PC-3 (cell line): ENCODE measurements around the gene DHX32.

Experiments
- CTCF ChIP-seq: fragments of 300-600 bp; sonication (generic); conservative IDR thresholded peaks from 2 replicates; pipeline ENCODE4 v1.5.1; 2017; ENCODE audit warnings: antibody characterized with exemption, low read depth, mild to moderate bottlenecking, low read length
- EZH2 ChIP-seq: fragments of 300-600 bp; sonication (generic); IDR thresholded peaks from one replicate; pipeline ENCODE4 v1.6.1; 2017; ENCODE audit warnings: antibody characterized with exemption, mild to moderate bottlenecking, low read length; ENCODE audit not compliant: unreplicated experiment
- EZH2phosphoT487 ChIP-seq: fragments of 300-600 bp; sonication (generic); IDR thresholded peaks from 2 replicates; pipeline ENCODE4 v1.6.1; 2018; ENCODE audit warnings: mild to moderate bottlenecking, antibody characterized with exemption, low read length, borderline replicate concordance

GRCh38 chr10:125886914-125887512, 5.9 kb upstream of the DHX32 start:
- TF ChIP-seq CTCF: no peak
- TF ChIP-seq EZH2phosphoT487: no peak
- TF ChIP-seq EZH2: no peak
